NCI-H748 (cell line): Measurements from ENCODE around the gene COBLL1.

Source experiments
- DNase-seq: peaks from one replicate; lab custom pipeline; 2025; ENCODE audit not compliant: unreplicated experiment; lab: John Stamatoyannopoulos, UW

The COBLL1 gene

GRCh38 chr2:164824872-164825271 is 16.8 kb downstream of the COBLL1 start:
- DNase-seq, result no peak

GRCh38 chr2:164823126-164823525 is 18.5 kb downstream of the COBLL1 start:
- DNase-seq, result no peak

- no peak for DNase-seq
Measured at GRCh38 chr2:164821338-164821737, 20.3 kb downstream of the COBLL1 start.

DNA sequence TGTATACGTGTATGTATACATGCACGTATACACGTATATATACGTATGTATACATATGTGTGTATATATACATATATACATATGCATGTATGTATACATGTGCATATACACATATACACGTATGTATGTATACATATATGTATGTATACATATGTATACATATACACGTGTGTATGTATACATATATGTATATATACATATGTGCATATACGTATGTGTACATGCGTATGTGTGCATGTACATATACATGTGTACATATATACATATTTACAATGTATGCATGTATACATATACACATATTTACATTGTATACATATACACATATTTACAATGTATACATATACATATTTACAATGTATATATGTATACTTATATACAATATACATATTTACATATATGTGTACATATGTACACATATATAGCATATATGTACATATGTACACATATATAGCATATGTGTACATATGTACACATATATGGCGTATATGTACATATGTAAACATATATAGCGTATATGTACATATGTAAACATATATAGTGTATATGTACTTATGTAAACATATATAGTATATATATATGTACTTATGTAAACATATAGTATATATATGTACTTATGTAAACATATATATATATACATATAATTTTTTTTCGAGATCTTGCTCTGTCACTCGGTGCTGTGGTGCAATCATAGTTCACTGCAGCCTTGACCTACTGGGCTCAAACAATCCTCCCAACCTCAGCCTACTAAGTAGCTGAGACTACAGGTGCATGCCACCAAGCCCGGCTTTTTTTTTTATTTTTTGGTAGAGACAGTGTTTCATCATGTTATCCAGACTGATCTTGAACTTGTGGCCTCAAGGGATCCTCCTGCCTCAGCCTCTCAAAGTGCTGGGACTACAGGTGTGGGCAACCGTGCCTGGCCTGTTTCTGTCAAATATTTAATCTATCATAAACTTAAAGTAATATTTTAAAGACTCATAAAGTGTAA is 23.2 kb downstream of the COBLL1 start:
- no peak for DNase-seq

- DNase-seq, result no peak
Measured at GRCh38 chr2:164816900-164817299, 24.7 kb downstream of the COBLL1 start.

- no peak for DNase-seq
Measured at GRCh38 chr2:164816046-164816445, 25.6 kb downstream of the COBLL1 start.

- no peak for DNase-seq
Measured at GRCh38 chr2:164815071-164815793, 26.4 kb downstream of the COBLL1 start.

- no peak for DNase-seq
Measured at GRCh38 chr2:164813535-164813934, 28.1 kb downstream of the COBLL1 start.

DNA sequence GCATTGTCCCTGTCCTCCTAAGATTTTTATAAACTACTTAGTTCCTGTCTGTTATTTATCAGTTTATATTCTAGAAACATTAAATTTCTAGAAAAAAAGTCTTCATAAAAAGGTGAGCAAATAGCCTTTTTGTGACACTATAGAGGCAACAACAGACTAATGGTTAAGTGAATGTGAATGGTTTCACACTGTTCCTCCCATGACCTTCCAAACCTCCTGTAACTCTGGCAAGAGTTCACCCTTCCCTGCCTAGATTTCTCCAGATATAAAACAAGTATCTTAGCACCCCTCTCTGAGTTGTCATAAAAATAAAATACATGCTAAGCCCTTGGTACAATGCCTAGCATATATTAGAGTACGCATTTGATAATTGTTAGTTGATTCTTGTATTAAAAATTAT is 29.2 kb downstream of the COBLL1 start:
- no peak for DNase-seq

DNA sequence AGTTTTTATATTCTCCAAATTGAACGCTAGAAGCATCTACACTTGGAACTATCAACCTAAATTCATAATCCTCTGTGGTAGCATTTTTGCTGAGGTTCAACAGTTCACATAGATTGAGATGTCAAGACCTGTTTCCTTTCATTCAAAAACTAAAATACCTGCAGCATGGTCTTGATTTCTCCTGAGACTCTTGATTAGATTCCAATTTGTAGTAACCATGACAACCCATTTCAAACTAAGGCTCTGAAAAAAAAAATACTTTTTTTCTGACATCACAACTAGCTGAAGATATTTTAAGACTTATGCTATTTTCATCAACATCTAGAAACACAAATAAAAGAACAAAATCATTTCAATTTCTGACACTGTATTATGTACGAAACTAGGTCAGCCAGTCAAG is 29.8 kb downstream of the COBLL1 start:
- DNase-seq, result no peak

- no peak for DNase-seq
Measured at GRCh38 chr2:164810843-164811242, 30.8 kb downstream of the COBLL1 start.

DNA sequence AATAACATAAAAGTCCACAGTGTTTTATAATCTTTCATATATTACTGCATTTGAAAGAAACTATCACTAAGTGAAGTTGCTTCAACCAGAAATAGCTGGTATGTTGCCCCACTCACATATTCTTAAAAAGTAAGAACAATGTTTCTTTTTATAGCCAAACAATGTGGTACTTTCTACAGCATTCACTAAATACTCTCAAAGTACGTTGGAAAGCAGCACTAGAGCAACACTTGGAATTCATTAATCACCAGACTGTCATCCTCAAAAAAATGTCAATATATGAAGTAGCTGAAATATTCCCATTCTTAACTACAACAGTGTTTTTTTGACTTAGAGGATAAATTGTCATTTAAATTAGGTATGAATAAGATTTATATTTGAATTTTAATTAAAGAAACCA is 32.8 kb downstream of the COBLL1 start:
- no peak for DNase-seq

DNA sequence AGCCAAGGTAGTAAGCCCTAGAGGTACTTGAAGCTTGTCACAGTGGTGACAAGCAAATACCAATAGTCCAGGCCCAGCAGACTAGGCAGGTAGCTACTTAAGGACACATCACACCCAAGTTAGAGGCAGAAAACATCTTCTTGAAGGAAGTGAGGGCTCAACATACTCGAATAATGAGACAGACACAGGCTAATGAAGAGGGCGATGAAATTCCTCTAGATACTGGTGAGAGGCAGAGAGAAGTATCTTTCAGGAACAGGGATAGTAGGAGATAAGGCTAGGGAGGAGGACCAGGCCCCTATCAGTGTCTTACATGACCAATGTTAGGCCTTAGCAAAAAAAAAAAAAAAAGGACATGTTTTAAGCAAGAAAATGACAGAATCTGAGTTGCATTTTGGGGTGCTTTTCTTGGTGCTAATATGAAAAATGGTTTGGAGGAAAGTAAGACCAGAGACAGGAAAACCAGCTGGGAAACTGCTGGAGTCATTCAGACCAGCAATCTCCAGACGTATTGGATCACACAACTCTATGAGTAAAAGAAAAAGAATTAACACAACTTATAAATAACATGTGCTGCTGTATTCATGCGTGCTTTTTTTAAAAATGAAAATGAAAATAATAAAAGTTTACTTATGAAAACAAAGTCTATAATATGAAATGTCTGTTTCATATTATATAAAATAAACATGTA is 37.7 kb downstream of the COBLL1 start:
- DNase-seq, result no peak

DNA sequence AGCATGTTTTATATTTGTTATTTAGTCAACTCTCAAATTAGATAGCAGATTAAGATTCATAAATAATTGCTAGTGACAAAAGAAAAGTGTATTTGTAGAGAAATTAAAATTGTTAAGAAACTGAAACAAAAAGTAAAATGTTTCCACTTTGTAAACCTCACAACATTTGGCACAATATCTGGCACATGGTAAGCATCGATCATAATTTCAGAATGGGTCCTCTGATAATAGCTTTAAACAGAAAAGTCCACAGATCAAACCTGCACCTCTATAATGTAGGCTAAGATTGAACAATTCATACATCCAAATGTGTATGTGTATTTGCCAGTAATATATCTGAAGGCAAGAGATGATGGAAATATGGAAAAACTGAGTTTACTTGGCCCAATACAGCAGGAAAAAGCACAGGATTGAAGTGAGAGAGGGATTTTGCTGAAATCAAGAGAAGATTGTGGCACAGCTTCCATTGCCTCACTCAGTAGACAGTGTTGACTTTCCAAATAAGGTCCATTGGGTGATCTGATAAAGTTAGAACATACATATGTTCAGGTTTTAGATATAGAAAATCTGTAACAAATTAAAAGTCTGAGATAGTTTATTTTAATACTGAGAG is 39.4 kb downstream of the COBLL1 start:
- DNase-seq, result no peak

DNA sequence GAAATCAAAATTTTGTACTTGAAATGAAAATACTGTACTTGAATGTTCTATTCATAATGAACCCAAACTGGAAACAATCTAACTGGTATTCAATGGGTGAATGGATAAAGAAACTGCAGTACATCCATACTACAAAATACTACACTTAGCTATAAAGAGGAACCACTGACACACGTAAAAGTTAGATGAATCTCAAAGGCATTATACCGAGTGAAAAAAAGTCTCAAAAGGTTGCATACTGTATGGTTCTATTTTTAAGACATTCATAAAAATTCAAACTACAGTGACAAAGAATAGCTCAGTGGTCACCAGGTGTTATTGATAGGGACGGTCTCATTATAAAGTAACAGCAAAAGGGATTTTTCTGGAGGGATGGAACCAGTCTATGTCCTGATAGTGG is 41.1 kb downstream of the COBLL1 start:
- no peak for DNase-seq

GRCh38 chr2:164797627-164798026 is 44.0 kb downstream of the COBLL1 start:
- no peak for DNase-seq

GRCh38 chr2:164796999-164797398 is 44.6 kb downstream of the COBLL1 start:
- DNase-seq, result no peak

DNA sequence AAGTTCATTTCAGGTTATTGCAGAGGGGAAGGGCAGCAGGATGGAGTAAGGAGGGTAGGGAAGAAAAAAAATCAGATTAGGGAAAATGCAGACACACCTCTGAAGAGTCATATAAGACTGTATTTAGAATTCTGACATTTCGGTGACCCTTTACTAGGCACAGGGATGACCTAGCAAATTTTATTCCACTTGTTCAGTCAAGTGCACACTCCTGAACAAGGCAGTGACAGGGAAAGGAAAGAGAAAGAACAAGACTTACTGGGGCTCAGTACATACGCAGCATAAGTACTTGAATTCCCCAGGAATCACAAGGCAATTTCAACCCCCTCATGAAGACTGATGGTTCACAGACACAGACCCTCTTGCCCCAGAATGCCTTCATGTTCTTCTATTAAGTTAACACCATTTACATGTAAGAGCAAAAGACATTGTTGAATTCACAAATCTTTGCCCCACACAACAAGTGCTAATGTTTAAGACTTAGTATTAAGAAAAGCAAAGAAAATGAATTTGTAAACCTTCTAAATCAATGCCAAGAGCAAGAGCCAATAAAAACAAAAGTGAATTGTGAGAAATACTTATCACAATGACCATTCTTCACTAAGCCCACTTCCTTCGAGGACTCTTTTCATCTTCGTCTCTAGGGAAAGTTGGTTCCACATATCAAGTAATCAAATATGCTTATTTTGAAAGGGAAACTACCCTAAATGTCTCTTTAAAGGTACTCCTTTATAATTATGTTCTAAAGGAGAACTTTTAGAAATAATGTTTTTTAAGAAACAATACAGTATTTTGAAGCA is 47.0 kb downstream of the COBLL1 start:
- DNase-seq, result no peak

- no peak for DNase-seq
Measured at GRCh38 chr2:164794016-164794415, 47.6 kb downstream of the COBLL1 start.

DNA sequence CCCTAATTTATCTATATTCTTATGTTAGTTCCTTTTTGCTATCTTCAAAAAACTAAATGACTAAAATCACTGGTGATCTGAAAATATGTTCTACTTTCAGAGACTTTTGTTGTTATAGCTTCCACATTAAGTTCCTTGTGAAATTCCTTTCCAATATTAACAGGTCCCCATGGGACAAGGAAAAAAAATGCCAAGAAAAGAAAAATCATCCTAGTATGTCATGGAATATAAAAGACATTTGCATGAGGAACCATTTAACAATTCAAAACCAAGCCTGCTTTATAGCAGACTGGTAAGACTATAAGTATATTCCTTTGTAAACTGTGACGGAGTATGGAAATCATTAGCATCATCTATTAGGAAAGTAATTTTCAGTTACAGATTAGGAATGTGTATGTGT is 48.1 kb downstream of the COBLL1 start:
- no peak for DNase-seq
